ENCODE results near the gene WDR81.
A peak's percentile ranks its signal among the peaks of the same experiment; 100 is the strongest.
"Not testable (repeated sequence)": the region's sequence is repeated elsewhere in the genome, so short reads cannot be mapped to it uniquely, and the experiment has no call there.

The WDR81 gene

GRCh38 chr17:1724351-1724868, at the start of gene WDR81:
Gene WDR81 (plus strand): TSS chr17:1724704. CDS start chr17:1724960, 256 bp downstream.
- TF ChIP-seq CTCF (IDR thresholded peaks at IDR 0.05; ENCODE audit: low read depth, low read length), result no peak
- peak; percentile 60 for DNase-seq (ENCODE audit: extremely low read depth, low read depth)

- no peak for DNase-seq (ENCODE audit: extremely low read depth, low read depth)
- TF ChIP-seq CTCF (IDR thresholded peaks at IDR 0.05; ENCODE audit: low read depth, low read length), result no peak
Observed at GRCh38 chr17:1676401-1676800, 48.1 kb upstream of the WDR81 start.

GRCh38 chr17:1683459-1683858, 41.0 kb upstream of the WDR81 start:
- DNase-seq (ENCODE audit: extremely low read depth, low read depth), result no peak
- no peak for TF ChIP-seq CTCF (IDR thresholded peaks at IDR 0.05; ENCODE audit: low read depth, low read length)

- peak; percentile 92 for DNase-seq (ENCODE audit: extremely low read depth, low read depth)
- no peak for TF ChIP-seq CTCF (IDR thresholded peaks at IDR 0.05; ENCODE audit: low read depth, low read length)
Observed at GRCh38 chr17:1684378-1685189, 39.9 kb upstream of the WDR81 start, which contains the start of gene PRPF8. Gene PRPF8 (minus strand): TSS chr17:1684867. CDS start chr17:1684571, 296 bp downstream.

GRCh38 chr17:1686086-1686485, 38.4 kb upstream of the WDR81 start:
- DNase-seq (ENCODE audit: extremely low read depth, low read depth), result no peak
- TF ChIP-seq CTCF (IDR thresholded peaks at IDR 0.05; ENCODE audit: low read depth, low read length), result no peak

- not testable (repeated sequence) for DNase-seq (ENCODE audit: extremely low read depth, low read depth)
Observed at GRCh38 chr17:1688405-1688804, 36.1 kb upstream of the WDR81 start.

- no peak for TF ChIP-seq CTCF (IDR thresholded peaks at IDR 0.05; ENCODE audit: low read depth, low read length)
Observed at GRCh38 chr17:1690544-1691221, 33.8 kb upstream of the WDR81 start.

More at GRCh38 chr17:1690544-1691221, 33.8 kb upstream of the WDR81 start:
- DNase-seq (ENCODE audit: extremely low read depth, low read depth), result no peak

Data from AG09319 (cell line).